K562 (cell line): ENCODE data around the gene PPM1H. TPM values are rescaled to one million over a fixed set of nuclear protein-coding genes. Genes with fewer than 3 reads are reported as not detected.

Experiments used
- E2F8 ChIP-seq: fragments of 450-650 bp; IDR thresholded peaks from 2 replicates; pipeline ENCODE4 v1.7.1; 2018; ENCODE audit warnings: mild to moderate bottlenecking, low read depth; ENCODE audit not compliant: partially characterized antibody
- FOXM1 ChIP-seq, 2 experiments: fragments of 450-650 bp in 1 of 2; sonication (generic) in 1 of 2; formaldehyde crosslinking in 1 of 2; IDR thresholded peaks; 2 replicates each; pipeline versions ENCODE4 v1.6.1 to v1.9.0; 2017 to 2022; ENCODE audit warnings: low read depth in 2 of 2, mild to moderate bottlenecking in 2 of 2, missing genetic modification reagents in 1 of 2, moderate library complexity in 1 of 2
- KDM2B ChIP-seq: fragments of 250-450 bp; sonication (Bioruptor Pico); IDR thresholded peaks from 2 replicates; pipeline ENCODE4 v1.8.0; 2021; ENCODE audit warnings: mild to moderate bottlenecking, moderate library complexity
- RFX1 ChIP-seq: fragments of 450-650 bp; IDR thresholded peaks from 2 replicates; pipeline ENCODE4 v1.6.1; 2016; ENCODE audit warnings: mild to moderate bottlenecking, moderate library complexity
- SMARCA4 ChIP-seq: fragments of 450-650 bp; IDR thresholded peaks from 2 replicates; pipeline ENCODE4 v1.6.1; 2016
- TCFL5 ChIP-seq: fragments of 250-450 bp; sonication (Bioruptor Pico); conservative IDR thresholded peaks from 2 replicates; pipeline ENCODE4 v1.6.1; 2021; ENCODE audit warnings: mild to moderate bottlenecking, moderate library complexity, matching md5 sums
- WHSC1 ChIP-seq: IDR thresholded peaks from one replicate; pipeline ENCODE4 v1.6.1; 2012; ENCODE audit warnings: low read length, control low read depth, inconsistent platforms
- ZFX ChIP-seq: sonication (generic); formaldehyde crosslinking; IDR thresholded peaks from 2 replicates; pipeline ENCODE4 v1.8.0; 2022; ENCODE audit warnings: mild to moderate bottlenecking, missing genetic modification reagents, moderate library complexity
- ZNF507 ChIP-seq: conservative IDR thresholded peaks from 2 replicates; pipeline ENCODE4 v1.6.1; 2017; ENCODE audit warnings: missing genetic modification characterization, missing compliant biosample characterization
- ZNF592 ChIP-seq: fragments of 450-650 bp; IDR thresholded peaks from 2 replicates; pipeline ENCODE4 v1.6.1; 2017; ENCODE audit warnings: antibody characterized with exemption, mild to moderate bottlenecking
- ZNF644 ChIP-seq: fragments of 200-800 bp; sonication (Bioruptor generic); IDR thresholded peaks from 2 replicates; pipeline ENCODE4 v1.6.1; 2016; ENCODE audit warnings: low read depth, missing genetic modification characterization, missing compliant biosample characterization
- polyA plus RNA-seq, 8 experiments: library from polyadenylated mRNA; depleted of rRNA in 4 of 8; stranded (reverse) in 5 of 8; unstranded in 3 of 8; fragments of >200 nt; fragmentation: Nextera tagmentation in 2 of 8; fragmentation: Illumina TruSeq in 1 of 8; extraction: Ambion mirVana in 2 of 8; extraction: Trizol in 1 of 8; gene quantifications; 2 replicates each; pipeline versions ENCODE4 v1.2.1 to v1.2.3, GENCODE V29; 2011 to 2014; ENCODE audit warnings: inconsistent platforms in 1 of 8, missing spikeins in 1 of 8
- total RNA-seq, 7 experiments: library from RNA; depleted of rRNA in 6 of 7; stranded (reverse); fragments of >200 nt in 6 of 7; fragmentation: Illumina TruSeq in 2 of 7; extraction: Trizol in 2 of 7; gene quantifications; 2 replicates each; pipeline versions ENCODE4 v1.2.1 to v1.2.3, GENCODE V29; 2011 to 2021; ENCODE audit warnings: low replicate concordance in 1 of 7
- TF ChIP-seq, protein P1 (sequence below), 2 experiments: fragments of 450-650 bp; IDR thresholded peaks; 2 replicates each; pipeline ENCODE4 v1.6.1; 2016; ENCODE audit warnings: mild to moderate bottlenecking in 2 of 2, borderline replicate concordance in 1 of 2, low read depth in 1 of 2, moderate library complexity in 1 of 2

The PPM1H gene
- total and polyA plus RNA-seq, 9 of the 15 experiments (the other 6 are each of a cell fraction or from before 2014, with no cell fraction given): 5.3 to 29.3 (median 11.3) TPM

DNA sequence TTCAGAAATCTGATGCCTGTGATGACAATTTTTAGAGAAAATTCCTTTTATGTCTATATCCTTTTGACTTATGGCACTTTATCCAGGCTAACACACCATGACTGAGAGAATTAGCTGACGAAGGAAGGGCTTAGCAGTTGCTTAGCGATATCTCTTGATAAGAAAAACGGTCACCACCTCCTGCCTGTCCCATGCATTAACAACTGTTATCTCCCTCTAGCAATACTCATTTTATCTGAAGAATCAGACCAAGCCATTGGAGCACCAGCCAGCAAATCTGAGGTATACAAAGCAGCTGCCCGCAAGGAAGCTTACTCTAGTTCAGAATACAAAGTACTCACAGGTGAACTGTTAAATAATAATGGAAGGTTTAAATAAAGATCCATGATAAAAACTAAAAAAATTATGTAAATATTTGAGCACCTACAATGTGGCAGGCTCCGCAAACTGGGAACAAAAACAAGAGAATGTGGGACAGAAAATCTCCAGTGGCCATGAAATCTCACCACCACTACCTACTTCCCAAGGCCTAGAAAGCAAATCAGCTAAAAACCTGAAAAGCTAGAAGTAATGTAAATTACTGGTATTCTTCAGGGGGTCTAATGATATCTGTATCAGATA, 24.3 kb downstream of the PPM1H start (continued):
- TF ChIP-seq, protein P1, sequence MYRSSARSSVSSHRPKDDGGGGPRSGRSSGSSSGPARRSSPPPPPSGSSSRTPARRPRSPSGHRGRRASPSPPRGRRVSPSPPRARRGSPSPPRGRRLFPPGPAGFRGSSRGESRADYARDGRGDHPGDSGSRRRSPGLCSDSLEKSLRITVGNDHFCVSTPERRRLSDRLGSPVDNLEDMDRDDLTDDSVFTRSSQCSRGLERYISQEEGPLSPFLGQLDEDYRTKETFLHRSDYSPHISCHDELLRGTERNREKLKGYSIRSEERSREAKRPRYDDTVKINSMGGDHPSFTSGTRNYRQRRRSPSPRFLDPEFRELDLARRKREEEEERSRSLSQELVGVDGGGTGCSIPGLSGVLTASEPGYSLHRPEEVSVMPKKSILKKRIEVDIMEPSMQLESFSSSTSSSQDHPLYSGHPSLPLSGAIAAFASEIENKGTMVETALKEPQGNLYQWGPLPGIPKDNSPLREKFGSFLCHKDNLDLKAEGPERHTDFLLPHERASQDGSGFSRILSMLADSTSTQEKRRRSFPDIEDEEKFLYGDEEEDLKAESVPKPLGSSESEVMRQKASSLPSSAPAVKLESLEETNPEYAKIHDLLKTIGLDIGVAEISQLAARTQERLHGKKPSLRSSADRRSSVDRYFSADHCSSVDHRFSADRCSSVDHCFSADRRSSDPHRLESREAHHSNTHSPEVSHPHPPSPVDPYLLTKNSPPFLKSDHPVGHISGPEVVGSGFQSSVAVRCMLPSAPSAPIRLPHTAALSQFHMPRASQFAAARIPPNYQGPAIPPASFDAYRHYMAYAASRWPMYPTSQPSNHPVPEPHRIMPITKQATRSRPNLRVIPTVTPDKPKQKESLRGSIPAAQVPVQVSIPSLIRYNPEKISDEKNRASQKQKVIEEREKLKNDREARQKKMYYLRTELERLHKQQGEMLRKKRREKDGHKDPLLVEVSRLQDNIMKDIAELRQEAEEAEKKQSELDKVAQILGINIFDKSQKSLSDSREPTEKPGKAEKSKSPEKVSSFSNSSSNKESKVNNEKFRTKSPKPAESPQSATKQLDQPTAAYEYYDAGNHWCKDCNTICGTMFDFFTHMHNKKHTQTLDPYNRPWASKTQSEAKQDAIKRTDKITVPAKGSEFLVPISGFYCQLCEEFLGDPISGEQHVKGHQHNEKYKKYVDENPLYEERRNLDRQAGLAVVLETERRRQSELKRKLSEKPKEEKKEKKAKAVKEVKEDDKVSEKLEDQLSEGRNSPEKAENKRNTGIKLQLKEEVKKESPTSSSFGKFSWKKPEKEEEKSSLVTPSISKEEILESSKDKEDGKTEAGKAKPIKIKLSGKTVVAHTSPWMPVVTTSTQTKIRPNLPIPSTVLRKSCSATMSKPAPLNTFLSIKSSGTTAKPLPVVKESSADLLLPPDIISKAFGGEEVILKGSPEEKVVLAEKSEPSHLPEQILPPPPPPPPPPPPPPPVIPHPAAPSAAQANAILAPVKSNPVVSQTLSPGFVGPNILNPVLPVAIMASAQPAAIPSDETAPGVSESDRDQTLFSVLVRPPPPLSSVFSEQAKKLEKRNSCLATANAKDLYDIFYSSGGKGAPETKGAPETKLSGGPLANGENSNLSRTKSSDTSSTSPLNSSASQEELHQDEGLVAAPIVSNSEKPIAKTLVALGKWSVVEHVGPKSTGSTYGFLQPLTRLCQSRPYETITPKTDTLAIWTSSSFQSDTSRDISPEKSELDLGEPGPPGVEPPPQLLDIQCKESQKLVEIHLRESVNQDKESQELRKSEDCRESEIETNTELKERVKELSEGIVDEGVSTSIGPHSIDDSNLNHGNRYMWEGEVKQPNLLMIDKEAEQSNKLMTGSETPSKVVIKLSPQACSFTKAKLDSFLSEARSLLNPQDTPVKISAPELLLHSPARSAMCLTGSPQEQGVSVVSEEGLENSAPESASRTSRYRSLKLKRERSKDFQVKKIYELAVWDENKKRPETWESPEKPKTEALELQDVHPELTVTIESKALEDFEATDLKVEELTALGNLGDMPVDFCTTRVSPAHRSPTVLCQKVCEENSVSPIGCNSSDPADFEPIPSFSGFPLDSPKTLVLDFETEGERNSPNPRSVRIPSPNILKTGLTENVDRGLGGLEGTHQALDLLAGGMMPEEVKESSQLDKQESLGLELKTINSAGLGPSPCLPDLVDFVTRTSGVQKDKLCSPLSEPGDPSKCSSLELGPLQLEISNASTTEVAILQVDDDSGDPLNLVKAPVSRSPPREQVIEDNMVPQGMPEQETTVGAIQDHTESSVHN (IDR thresholded peaks at IDR 0.05; ENCODE audit: borderline replicate concordance in 1 of 2, low read depth in 1 of 2): peak in 1 of 2 experiments; percentile 55; a peak in 1 of 4 replicates
- TF ChIP-seq KDM2B (CRISPR knock-in tag) (no peak), ZNF592 (0 out of 2 replicates have a peak, but pooled peaks have one; percentile 44), E2F8 (peak; percentile 58), SMARCA4 (peak; percentile 98), FOXM1 (IDR thresholded peaks at IDR 0.05; ENCODE audit: low read depth) (peak; percentile 91), FOXM1 (CRISPR knock-in tag; IDR thresholded peaks at IDR 0.05; ENCODE audit: low read depth) (no peak), ZNF507 (no peak), ZFX (CRISPR knock-in tag) (no peak; the same call in 1 of the 2 replicates), WHSC1 (no peak), ZNF644 (tag) (peak; percentile 93), RFX1 (peak; percentile 91), TCFL5 (no peak)
